Transverse colon (tissue), 4 donors: Measurements from ENCODE around the gene CLIC4. TPM values are rescaled to one million over a fixed set of nuclear protein-coding genes. Genes with fewer than 3 reads are reported as not detected.
A peak's percentile ranks its signal among the peaks of the same experiment; 100 is the strongest.

Experiments used
- DNase-seq: peaks from one replicate; pipeline ENCODE4 v3.0.0-alpha.2; 2019
- H3K27ac ChIP-seq, 4 donors: fragments of 200-600 bp; sonication (generic); 2 replicates each; pipeline ENCODE4 v1.5.1; 2016 to 2018; ENCODE audit warnings: inconsistent platforms in 4 of 4
- H3K27me3 ChIP-seq: fragments of 200-600 bp; sonication (generic); 2 replicates; pipeline ENCODE4 v1.5.1; 2017; ENCODE audit warnings: inconsistent platforms
- H3K36me3 ChIP-seq, 4 donors: fragments of 200-600 bp; sonication (generic); 2 replicates each; pipeline ENCODE4 v1.5.1; 2017 to 2019; ENCODE audit warnings: inconsistent platforms in 4 of 4
- H3K4me1 ChIP-seq, 4 donors: fragments of 200-600 bp; sonication (generic); 2 replicates each; pipeline ENCODE4 v1.5.1; 2017 to 2020; ENCODE audit warnings: inconsistent platforms in 4 of 4
- H3K4me3 ChIP-seq, 4 donors: fragments of 200-600 bp; sonication (generic); 1 replicate in 1 of 4; 2 replicates in 3 of 4; pipeline versions ENCODE4 v1.5.1 to v1.6.1; 2017 to 2019; ENCODE audit warnings: inconsistent platforms in 4 of 4
- H3K9me3 ChIP-seq, 2 donors: fragments of 200-600 bp; sonication (generic); 2 replicates each; pipeline ENCODE4 v1.5.1; 2017 to 2019; ENCODE audit warnings: inconsistent platforms in 2 of 2
- CTCF ChIP-seq, 5 experiments: fragments of 200-600 bp in 3 of 5; fragments of 450-650 bp in 2 of 5; sonication (generic) in 3 of 5; IDR thresholded peaks; 1 replicate in 2 of 5; 2 replicates in 3 of 5; pipeline ENCODE4 v1.5.1; 2016 to 2017; ENCODE audit warnings: antibody characterized with exemption in 5 of 5, inconsistent platforms in 3 of 5, mild to moderate bottlenecking in 2 of 5, moderate library complexity in 1 of 5
- EP300 ChIP-seq: sonication (generic); formaldehyde crosslinking; IDR thresholded peaks from one replicate; pipeline ENCODE4 v1.6.1; 2017; ENCODE audit warnings: antibody characterized with exemption, low read depth
- POLR2A ChIP-seq: fragments of 450-650 bp; IDR thresholded peaks from one replicate; pipeline ENCODE4 v1.6.1; 2016; ENCODE audit warnings: antibody characterized with exemption, mild to moderate bottlenecking, moderate library complexity
- POLR2AphosphoS5 ChIP-seq, 3 donors: sonication (generic); formaldehyde crosslinking; IDR thresholded peaks; one replicate each; pipeline ENCODE4 v1.6.1; 2016; ENCODE audit warnings: antibody characterized with exemption in 3 of 3
- WGBS, 2 donors: methylation state at CpG; one replicate each; pipeline ENCODE4 v1.1.5; 2018; ENCODE audit warnings: low coverage in 1 of 2; 5-methylcytosine and 5-hydroxymethylcytosine counted together
- in situ Hi-C, 4 donors: fragments of 200-750 bp; cut with MboI; loops; one replicate each; pipeline versions ENCODE4 v1.15.0 to v1.15.1; 2017; ENCODE audit warnings: low sequenced_read_pairs in 3 of 4, low pct_ligation_motif_present in 1 of 4, low pct_unique_long_range_greater_than_20kb in 1 of 4
- intact Hi-C: fragments of 100-400 bp; cut with DNase I; formaldehyde crosslinking; loops from one replicate; pipeline ENCODE4 v1.15.1; 2023; ENCODE audit warnings: low total_unique reads
- total RNA-seq, 4 donors: library from RNA; depleted of rRNA; stranded (reverse); fragments of >200 nt; gene quantifications; one replicate each; pipeline ENCODE4 v1.1.0, GENCODE V29; 2016

CLIC4 gene
- total RNA-seq, 4 donors from 2014 or later, result 52.4 to 107 (median 65.0) TPM

DNA sequence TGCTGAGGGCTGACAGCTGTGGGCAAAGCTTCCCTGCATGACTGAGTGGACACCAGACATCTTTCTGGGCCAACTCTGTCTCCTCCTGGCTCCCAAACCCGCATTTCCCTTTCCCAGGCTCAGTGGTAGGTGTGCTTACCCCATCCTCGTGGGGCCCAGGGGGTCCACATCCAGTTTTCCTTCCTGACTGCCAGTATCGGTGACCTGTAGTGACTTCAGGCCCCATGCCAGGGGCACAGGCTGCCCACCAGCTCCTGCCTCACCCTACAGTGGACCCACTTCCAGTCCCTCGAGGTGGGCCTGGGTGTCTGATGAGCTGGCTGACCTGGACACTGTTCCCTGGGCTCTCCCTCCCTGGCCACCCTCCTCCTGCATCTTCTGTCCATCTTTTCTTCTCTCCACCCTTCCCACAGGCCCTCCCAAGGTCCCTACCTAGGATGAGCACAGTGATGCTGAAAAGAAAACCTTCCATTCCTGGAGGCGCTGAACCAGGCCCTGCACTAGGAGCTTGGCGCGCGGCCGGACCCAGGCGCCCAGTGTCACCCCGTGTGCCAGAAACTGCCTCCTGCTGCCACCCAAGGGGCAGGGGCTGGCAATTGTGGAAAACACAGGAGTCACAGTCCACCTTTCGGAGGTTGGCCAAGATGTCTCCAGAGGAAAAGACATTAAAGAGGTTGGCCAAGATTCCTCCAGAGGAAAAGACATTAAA lies 117.7 kb downstream of the CLIC4 start:
- H3K27ac ChIP-seq, result peak overlapping the region in 2 of 4 donors; percentile 64 to 75
- TF ChIP-seq POLR2A (no peak), EP300 (no peak), POLR2AphosphoS5 (IDR thresholded peaks at IDR 0.05) (no peak), CTCF (IDR thresholded peaks at IDR 0.05) (no peak)

DNA sequence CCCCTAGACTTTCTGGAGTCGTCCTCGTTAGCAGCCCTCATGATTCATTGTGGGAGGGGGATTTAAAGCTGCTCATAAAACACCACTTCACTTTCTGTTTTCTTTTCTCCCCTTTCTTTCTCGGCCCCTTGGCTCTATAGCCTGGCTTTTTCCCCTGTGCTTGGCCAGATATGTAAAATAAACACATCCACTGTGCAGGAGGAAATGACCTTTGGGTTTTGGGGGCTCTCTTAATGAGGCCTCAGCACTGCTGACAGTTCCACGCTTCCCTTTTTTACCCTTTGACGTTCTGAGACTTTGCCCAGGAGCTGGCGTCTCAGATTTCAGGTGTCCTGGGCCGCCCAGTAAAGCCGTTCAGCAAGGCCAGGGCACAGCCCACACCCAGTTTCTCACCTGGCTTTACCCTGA lies 119.1 kb downstream of the CLIC4 start:
- peak; percentile 60 for DNase-seq
- peak overlapping the region in 3 of 4 donors; percentile 46 to 53 (median 46) for H3K27ac ChIP-seq

More for the DNA sequence above, 117.7 kb downstream of the CLIC4 start:
- intact Hi-C loops (loop anchor here (10.0 kb wide), 1 partner anchor 242 kb away; no protein-coding TSS in a partner anchor), in situ Hi-C loops (no loop called here)
- Histone ChIP-seq H3K4me1 (peaks cover 3 to 35% (median 12%) of the 10 kb centered on the region in 4 donors), H3K27me3 (peaks cover 5% of the 10 kb centered on the region), H3K9me3 (no peaks in the 10 kb centered on the region), H3K36me3 (no peaks in the 10 kb centered on the region), H3K4me3 (no peak overlapping the region)
- DNase-seq, result no peak
- 81 to 100% methylated on average over 1 to 12 of the region's 12 CpGs for WGBS, 2 donors

GRCh38 chr1:24865168-24865567 lies 119.9 kb downstream of the CLIC4 start:
- TF ChIP-seq POLR2A, result no peak
- no peak for DNase-seq
- Histone ChIP-seq H3K4me3 (no peak overlapping the region), H3K4me1 (peaks cover 3 to 38% (median 12%) of the 10 kb centered on the region in 4 donors), H3K9me3 (no peaks in the 10 kb centered on the region), H3K27me3 (peaks cover 5% of the 10 kb centered on the region), H3K36me3 (no peaks in the 10 kb centered on the region), H3K27ac (peak overlapping the region in 2 of 4 donors; percentile 46 to 53)
- intact Hi-C loops (loop anchor here (10.0 kb wide), 1 partner anchor 240 kb away; no protein-coding TSS in a partner anchor), in situ Hi-C loops (no loop called here)
- 83 to 85% methylated on average over 6 to 7 of the region's 7 CpGs for WGBS, 2 donors

More for the DNA sequence above, 119.1 kb downstream of the CLIC4 start:
- H3K27me3 ChIP-seq, result peaks cover 5% of the 10 kb centered on the region
- WGBS, 2 donors, result 24 to 32% methylated on average over 8 of the region's 8 CpGs
- H3K9me3 ChIP-seq, result no peaks in the 10 kb centered on the region
- in situ Hi-C loops (no loop called here), intact Hi-C loops (loop anchor here (10.0 kb wide), 1 partner anchor 240 kb away; no protein-coding TSS in a partner anchor)
- H3K36me3 ChIP-seq, result no peaks in the 10 kb centered on the region
- H3K4me1 ChIP-seq, result peaks cover 3 to 35% (median 12%) of the 10 kb centered on the region in 4 donors
- H3K4me3 ChIP-seq, result no peak overlapping the region
- TF ChIP-seq CTCF (IDR thresholded peaks at IDR 0.05), result no peak
- TF ChIP-seq EP300, result no peak
- TF ChIP-seq POLR2A, result no peak
- TF ChIP-seq POLR2AphosphoS5 (IDR thresholded peaks at IDR 0.05), result no peak

DNA sequence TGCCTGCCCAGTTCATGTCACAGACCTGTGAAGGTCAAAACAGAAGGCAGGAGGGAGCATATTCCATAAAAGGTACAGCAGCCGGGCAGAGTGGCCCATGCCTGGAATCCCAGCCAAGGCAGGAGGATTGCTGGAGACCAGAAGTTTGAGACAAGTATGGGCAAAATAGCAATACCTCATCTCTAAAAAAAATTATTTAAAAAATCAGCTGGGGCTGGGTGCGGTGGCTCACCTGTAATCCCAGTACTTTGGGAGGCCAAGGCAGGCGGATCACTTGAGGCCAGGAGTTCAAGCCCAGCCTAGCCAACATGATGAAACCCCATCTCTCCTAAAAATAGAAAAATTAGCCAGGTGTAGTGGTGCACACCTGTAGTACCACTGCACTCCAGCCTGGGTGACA lies 120.3 kb downstream of the CLIC4 start:
- Histone ChIP-seq H3K9me3 (no peaks in the 10 kb centered on the region), H3K4me1 (peaks cover 3 to 38% (median 12%) of the 10 kb centered on the region in 4 donors), H3K27me3 (peaks cover 8% of the 10 kb centered on the region), H3K27ac (no peak overlapping the region), H3K36me3 (no peaks in the 10 kb centered on the region), H3K4me3 (no peak overlapping the region)
- TF ChIP-seq POLR2AphosphoS5 (IDR thresholded peaks at IDR 0.05), result no peak
- TF ChIP-seq CTCF (IDR thresholded peaks at IDR 0.05), result no peak
- TF ChIP-seq EP300, result no peak
- TF ChIP-seq POLR2A, result no peak
- DNase-seq, result no peak
- in situ Hi-C loops (no loop called here), intact Hi-C loops (loop anchor here (10.0 kb wide), 1 partner anchor 239 kb away; no protein-coding TSS in a partner anchor)
- 88% methylated on average over 3 of the region's 3 CpGs; no CpG with 5 or more reads in 1 of the 2 donors for WGBS, 2 donors
